ENCODE data around the gene FMO3.

FMO3 gene

DNA sequence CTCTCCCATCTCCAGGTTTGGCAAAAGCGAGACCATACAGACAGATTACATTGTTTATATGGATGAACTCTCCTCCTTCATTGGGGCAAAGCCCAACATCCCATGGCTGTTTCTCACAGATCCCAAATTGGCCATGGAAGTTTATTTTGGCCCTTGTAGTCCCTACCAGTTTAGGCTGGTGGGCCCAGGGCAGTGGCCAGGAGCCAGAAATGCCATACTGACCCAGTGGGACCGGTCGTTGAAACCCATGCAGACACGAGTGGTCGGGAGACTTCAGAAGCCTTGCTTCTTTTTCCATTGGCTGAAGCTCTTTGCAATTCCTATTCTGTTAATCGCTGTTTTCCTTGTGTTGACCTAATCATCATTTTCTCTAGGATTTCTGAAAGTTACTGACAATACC lies 26.4 kb downstream of the FMO3 start:
- no peak for DNase-seq

DNA sequence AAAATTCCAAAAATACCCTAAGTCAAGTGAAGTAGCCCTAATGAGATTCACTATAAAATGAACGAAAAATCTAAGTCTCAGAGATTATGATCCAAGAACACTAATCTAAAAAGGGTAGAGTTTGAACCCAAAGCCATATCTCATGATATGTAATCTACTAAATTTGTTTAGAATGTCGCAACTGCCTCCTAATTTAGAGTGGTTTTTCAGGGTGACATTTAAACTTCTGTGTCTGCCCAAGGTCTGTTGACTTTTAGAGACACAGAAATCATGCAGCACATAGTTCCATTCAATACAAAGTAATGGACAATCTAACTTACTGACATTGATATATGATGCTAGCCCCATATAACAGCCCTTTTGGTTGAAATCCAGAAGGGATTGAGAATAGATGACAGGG lies 28.9 kb downstream of the FMO3 start:
- DNase-seq: no peak

DNA sequence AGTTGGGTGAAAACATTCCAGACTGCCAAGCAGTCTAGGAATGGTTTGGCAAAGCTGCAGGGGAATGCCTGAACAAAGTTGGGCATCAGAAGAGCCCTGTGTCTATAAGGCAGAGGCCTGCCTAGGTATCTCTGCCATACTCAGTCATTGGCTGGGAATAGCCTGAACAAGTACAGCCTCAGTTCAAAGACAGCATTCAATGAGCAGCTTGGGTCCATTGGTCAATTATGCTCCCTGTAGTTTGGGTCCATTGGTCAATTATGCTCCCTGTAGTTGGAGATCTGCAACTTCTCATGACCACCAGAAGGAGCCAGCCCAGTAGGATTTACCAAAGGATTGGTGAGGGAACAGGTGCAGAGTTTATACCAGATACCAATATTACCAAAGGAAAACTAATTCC lies 31.6 kb downstream of the FMO3 start:
- no peak for DNase-seq

DNA sequence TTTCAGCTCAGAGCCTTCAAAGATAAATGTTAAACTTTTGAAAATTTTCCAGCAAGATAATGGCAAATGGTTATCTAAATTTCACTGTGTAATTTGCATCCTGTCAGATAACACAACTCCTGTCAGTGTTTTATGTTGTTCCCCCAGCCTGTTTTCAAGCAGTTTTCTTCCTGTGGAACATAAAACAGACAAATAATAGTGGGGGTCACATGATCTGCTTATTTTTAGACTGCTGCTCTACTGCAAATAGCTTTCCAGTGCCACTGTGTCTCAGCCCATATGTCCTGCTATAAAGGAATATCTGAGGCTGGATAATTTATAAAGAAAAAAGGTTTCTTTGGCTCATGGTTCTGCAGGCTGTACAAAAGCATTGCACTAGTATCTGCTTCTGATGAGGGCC lies 32.2 kb downstream of the FMO3 start:
- no peak for DNase-seq

DNA sequence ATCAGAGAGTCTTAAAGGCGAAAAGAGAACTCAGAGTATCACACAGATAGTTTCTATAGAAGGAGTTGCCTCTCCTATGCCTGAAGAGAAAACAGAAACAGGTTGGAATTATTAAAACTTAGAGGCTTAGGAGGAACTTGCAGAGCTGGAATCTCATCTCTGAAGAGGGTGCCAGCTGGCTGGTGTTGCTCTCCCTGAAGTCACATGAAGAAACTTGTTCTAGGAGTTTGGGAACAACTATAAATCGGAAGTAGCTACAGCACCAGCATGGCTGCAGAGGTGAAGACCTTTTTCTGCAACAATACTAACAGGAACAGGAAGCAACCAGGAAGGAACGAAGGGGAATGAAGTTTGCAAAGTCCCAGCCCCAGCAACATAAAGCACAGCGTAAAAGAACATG lies 35.8 kb downstream of the FMO3 start:
- no peak for DNase-seq

DNA sequence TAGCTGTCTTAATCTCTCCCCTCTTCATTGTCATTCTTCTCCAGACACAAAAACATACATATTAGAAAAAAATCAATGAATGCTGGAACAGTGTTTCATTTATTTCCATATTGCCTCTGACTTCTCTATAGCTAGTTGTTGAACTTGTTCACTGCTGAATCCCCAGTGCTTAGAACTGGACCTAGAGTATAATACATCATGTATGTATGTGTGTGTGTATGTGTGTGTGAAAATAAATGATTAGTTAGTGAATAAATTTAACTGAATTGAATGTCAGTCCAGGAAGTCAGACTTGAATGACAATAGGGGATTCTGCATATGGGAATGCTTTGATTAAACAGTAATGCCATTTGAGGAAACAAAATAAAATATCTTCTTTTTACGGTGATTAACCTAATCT lies 36.4 kb downstream of the FMO3 start:
- DNase-seq: no peak

DNA sequence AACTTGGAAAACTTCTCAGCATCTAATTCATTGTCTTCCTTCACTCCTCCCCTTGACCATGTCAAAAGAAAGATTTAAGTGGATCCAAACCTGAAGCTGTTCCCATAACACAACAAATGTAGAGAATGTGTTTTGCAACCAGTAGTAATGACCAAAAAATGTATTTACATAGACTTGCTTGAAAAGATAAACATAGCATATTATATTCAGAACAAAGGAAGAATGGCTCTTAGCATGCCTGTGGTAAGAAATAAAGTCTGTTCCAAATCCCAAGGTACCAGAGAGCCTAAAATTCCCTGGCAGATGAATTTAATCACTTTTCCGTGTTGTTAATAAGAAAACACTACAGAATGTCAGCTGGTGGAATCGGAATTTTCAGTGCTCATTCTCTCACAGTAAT lies 36.8 kb downstream of the FMO3 start:
- DNase-seq: no peak

DNA sequence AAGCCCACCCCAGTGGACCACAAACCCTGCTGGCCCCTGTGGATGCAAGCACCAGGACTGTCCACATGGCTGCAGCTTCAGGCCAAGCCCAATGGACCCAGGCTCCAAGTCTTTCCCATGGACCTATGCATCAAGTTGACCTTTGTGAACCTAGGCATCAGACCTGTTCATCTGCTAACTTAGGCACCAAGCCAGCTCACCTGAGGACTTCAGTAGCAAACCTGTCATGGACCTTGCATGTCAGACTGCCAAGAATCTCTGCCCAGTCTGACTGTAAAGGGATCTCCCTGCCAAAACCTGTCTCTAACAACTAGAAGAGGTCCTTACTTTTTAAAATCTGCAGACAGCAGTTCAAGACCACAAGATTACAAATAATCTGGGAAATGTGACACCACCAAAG lies 37.8 kb downstream of the FMO3 start:
- no peak for DNase-seq

DNA sequence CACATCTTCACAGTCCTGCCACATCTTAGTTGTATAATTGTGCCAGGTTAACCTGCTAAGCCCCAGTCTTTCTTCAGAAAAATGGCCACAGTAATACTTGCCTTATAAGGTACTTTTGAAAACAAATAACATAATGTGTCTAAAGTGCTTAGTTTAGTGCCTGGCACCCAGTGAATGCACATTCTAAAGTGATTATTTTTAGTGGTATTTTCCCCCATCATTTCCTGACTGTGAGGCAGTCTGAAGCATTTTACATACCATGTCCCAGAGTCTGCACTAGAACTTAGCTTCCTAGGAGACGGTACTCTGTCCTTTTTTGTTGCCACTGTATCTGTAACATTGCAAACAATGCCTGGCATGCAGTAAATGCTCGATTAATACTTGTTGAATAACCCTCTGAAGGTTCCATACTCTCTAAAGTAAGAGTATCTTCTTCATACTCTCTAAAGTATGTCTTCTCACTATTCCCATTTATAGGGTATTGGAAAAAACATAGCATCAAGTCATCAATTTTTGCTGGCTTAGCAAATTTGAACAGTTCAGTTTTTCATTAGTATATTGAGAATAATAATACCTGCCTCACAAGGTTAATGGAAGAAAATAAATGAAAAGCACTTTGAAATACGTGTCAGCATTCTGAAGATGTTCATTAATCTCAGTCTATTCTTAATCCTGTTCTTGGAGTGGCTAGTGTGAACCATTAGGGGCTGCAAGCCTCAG lies 43.7 kb downstream of the FMO3 start:
- no peak for DNase-seq

DNA sequence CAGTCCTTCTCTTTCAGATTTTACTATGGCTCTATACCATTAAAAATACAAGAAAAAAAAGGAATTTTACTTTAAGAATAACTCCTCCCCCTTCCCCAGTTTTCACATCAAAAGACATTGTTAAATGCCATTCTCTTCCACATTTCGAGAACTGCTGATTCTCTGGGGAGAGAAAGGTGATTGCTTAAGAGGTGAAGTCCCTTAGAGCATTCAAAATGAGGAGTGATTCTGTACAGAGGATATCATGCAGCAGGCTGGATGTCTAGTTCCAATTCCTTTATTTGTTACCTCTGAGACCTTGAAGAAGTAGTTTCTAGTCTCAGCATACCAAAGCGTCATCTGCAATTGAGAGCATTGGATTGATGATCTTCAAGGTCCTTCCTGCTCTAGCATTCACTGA lies 46.9 kb downstream of the FMO3 start:
- no peak for DNase-seq

DNA sequence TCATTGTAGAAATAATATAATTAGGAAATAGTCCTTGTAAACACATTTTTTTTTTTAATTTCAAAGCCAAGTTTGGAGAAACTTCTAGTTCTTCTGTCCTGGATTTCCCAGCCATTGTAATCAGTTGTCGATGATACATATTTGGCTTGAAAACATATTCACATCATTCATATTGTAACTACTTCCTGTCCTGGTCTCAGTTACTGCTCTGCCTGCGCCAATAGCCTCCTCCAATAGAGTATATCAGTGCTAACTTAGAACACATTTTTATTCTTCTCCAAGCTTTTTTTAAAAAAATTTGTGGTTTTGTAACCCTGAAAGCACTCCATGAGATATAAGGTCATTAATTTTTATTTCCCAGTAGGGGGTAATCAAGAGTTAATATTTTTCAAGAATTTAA lies 48.3 kb downstream of the FMO3 start:
- DNase-seq: no peak

DNA sequence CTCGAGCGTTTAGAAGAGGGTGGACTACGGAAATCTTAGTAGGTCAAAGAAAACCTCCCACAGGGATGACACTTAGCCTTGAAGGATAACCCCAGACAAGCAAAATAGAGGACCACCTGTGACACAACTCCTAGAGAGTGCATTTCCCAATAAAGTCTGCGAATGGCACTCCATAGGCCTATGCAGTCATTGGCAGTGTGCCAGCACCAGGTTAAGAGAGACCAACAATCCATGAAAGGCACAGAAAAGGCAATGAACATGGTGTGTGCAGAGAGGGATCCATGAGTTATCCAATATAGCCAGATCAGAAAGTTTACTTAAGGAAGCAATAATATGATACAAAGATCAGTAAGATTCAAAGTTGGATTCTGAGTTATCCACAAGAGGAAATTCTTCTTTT lies 49.2 kb downstream of the FMO3 start:
- no peak for DNase-seq

DNA sequence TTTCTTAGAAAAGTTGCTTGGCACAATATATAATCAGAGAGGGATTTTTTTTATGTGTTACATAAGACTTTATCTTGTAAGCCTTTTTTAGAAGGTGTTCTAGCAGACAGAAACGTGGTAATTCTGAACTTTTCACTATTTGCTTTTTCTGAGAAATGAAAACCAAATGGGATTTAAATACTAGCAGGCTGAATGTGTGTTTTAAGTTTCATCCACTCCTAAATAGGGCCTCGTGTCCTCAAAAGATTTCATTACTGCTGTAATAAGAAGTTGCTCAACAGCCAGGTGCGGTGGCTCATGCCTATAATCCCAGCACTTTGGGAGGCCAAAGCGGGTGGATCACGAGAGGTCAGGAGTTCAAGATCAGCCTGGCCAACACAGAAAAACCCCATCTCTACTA lies 49.7 kb downstream of the FMO3 start:
- no peak for DNase-seq

DNA sequence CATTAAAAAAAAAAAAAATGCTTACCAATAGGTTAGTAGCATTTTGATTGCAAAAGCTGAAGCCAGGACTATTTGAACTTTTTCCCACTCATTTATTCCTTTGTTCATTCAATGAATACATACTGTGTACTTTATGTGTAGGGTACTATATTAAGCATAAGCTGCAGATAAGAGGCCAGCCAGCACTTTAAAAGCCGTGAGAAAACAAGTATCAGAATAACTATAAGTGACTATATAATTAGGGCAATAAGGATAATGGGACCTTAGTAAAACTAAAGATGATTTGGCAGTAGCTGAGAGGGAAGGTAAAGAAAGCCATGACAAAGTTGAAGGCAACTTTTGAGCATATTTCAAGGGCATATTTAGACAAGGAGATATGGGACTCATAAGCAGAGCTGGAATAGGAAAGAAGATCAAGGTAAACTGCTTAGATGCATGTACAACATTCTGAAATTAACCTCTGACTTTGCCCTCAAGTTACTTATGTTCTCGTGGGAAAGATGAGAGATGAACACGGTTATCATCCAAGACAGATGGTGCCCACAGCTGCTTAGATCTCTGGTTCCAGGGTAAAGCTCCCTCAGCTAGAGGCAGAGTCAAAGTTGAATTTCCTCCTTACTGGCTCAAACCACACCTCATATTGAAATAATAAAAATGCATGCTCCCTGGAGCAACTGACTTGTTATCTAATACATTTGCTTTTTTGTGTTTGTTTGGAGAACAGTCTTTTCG lies 50.4 kb downstream of the FMO3 start:
- DNase-seq: no peak

DNA sequence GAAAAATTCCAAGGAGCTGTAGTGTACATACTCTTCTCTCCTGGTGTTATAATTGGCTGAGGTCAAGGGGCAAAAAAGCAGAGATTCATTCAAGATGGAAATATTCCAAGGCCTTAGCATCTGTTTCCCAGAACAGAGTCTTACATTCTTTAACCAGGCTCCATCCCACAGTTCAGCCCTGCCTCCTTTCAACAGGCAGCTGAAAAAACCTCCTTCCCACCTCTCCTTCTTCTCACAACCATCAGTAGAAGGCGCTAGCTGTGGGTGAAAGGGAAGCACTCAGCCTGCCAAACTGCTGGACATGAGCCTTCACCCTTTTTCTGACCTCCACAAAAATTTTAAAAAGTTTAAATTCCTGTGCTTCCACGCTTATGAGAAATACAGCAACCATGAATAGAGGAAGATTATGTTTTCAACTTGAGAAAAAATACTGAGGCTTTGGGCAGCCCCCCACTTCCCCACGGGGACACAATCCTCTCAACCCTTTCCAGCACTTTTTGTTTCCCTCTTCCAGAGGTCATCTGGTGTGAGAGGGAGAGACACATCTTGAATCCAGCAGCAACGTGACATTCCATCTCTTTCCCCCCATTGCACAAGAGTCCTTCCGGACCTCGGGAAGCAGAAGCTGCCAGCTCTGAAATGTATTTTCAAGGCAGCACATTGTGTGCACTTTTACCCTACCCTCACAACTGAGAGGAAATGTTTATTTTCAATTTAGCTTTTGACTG lies 51.1 kb downstream of the FMO3 start:
- DNase-seq: no peak

DNA sequence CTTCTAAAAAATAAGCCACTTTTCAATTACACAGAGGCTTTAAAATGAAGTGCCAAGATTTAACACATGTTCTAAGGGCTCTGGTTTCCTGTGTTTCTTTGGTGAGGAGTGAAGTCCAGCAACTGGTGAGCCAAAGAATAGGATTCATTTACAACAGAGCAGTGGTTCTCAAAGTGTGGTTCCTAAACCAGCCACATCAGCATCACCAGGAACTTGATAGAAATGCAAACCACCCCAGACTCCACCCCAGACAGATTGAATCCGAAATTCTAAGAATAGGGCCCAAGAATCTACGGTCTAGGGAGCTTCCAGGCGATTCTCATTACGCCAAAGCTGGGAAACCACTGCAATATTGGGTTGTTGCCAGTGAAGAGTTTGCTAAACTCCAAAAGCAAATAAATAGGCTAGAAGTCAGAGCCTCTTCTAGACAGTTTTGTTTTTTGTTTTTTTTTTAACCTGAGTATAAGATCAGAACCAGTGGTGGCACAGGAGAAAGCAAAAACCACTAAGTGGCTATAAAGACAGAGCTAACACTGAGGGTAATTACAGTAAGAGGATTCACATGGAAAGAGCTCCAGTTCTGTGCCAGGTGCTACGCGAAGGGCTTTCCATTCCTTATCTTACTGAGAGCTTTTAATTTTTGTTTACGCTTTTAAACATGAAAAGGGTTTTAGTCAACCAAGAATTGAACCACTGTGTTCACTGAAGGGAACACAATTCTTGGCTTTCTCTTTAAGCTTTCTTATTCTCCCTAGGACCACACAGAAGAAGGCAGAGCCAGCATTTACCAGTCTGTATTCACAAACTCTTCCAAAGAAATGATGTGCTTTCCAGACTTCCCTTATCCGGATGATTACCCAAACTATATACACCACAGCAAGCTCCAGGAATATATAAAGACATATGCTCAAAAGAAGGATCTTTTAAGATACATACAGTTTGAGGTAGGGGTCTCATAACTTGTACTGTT lies 52.0 kb downstream of the FMO3 start:
- DNase-seq: no peak

DNA sequence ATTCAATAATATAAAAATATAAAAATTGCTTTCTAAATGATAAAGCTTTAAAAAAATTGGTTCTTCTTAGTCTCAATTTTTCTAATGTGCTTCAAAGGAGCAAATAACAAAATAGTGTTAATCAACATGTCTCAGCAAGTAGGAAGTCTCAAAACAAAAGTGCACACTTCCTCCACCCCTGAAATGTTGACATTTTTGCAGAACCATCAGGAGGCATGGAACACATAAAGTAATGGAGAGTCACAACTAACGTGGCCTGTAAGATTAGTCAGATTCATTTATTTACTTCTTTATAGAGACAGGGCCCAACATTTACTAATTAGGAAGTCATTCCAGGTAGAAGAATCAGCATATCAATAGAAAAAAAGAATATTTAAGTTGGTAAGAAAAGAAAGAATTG lies 59.5 kb downstream of the FMO3 start:
- no peak for DNase-seq

DNA sequence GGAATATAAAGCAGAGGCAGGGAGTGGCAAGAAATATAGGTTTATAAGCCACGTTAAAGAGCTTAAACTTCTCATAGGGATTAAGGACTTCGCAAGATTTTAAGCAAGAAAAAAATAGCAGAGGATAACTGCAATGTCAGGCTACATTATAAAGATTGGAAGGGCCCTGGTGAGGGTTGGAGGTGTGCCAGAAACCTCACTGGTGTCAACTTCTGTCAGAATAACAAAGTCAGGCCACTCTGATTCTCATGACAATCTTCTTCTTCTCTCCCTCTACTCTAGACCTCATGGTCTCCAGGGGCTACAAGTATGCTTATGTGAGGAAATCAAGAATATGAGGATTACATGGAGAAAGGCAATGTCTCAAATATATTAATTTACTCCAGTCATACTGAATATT lies 61.8 kb downstream of the FMO3 start:
- no peak for DNase-seq

DNA sequence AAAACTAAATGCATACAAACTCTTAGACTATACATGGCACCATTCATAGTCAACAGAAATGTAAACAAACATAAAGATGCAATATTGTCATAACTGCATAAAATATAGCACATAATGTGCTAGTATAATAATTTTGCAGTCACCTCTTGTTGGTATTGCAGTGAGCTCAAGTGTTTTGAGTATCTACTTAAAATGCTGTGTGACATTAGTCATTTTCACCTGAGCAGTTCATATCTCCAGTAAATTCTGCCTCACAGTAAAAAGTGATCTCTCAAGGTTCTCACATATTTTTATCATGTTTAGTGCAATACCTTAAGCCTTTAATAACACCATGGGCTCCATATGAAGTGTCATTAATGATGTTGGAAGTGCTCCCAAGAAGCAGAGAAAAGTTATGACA lies 64.8 kb downstream of the FMO3 start:
- DNase-seq: no peak

DNA sequence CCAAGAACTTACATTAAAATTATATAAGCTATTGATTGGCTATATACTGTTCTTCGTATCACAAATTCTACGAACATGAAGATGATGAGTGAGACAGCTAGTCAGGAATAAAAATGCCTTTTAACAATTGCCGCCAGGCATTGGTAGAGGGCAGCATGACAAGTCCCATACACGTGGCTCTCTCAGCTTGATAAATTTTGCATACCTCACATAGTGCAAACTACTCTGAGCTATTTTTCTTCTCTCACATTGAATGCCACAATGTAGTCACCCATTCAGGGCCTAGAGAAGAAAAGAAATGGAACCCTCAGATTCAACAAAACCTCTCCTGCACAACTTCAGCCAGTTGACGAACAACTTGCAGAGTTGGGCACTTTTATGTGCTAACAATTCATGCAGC lies 67.4 kb downstream of the FMO3 start:
- DNase-seq: no peak

DNA sequence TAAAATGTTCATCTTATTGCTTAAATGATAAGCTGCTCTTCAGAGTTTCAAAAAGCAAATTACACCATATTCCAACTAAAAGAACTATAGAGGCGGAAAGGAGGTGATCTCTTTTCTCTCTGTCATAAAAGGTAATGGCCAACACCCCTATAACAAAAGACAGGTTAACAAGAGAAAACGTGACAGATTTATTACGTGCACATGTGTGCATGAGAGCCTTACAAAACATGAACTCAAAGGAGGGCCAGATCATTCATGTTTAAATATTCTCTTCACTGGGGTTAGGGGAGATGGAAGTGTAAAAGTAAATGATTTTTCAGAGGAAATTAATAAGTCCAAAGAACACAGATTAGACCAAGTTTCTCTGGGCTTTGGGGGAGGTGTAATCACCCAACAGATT lies 67.8 kb downstream of the FMO3 start:
- no peak for DNase-seq

DNA sequence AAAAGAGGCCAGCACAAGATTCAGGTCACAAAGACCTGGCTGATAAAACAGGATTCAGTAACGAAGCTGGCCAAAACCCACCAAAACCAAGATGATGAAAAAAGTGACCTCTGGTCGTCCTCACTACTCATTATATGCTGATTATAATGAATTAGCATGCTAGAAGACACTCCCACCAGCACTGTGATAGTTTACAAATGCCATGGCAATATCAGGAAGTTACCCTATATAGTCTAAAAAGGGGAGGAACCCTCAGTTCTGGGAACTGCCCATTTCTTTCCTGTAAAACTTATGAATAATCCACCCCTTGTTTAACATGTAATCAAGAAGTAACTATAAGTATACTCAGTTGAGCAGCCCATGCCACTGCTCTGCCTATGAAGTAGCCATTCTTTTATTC lies 68.4 kb downstream of the FMO3 start:
- DNase-seq: no peak

DNA sequence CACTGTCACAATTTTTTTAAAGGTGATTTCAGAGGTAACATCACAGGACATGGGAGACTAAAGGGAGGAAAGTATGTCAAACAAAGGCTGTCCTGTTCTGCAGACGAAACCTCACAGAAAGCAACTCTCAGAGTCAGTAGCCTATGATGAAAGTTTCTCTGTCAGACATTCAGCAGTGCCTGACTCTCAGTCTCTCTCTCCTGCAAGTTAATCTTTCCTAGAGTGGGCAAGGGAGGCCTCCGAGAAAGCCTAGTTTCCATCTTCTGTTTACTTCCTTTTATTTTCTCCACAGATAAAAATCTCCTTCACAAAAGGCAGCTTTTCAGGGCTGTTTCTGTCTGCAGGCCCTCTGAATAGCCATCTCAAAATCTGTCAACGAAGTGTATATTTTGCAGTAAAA lies 69.5 kb downstream of the FMO3 start:
- no peak for DNase-seq

Measured in activated CD4-positive, alpha-beta T cell treated with anti-CD3 and anti-CD28 coated beads, Interleukin-2, Interleukin-6, amounts not matched to agents 100 ng/mL and 50 ng/mL, durations not matched to agents 16 hours and 8 hours (primary cell).